HG02571 (cell line): Measurements from ENCODE around the gene CTSG.
"Not testable (repeated sequence)": the region's sequence is repeated elsewhere in the genome, so short reads cannot be mapped to it uniquely, and the experiment has no call there.

Experiments
- ATAC-seq: cut with Tn5 transposase; IDR thresholded peaks from one replicate; pipeline ENCODE4 v1.9.1; 2021; ENCODE audit warnings: mild to moderate bottlenecking, moderate library complexity; ENCODE audit not compliant: unreplicated experiment

CTSG gene

DNA sequence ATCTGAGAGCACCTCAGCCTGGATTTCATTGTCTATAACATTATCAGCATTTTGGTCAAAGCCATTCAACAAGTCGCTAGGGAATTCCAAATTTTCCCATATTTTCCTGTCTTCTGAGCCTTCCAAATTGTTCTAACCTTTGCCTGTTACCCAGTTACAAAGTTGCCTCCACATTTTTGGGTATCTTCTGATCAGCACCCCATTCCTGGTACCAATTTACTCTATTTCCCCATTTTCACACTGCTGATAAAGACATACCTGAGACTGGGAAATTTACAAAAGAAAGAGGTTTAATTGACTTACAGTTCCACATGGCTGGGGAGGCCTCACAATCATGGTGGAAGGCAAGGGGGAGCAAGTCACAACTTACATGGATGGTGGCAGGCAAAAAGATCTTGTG is 27.0 kb downstream of the CTSG start:
- not testable (repeated sequence) for ATAC-seq

DNA sequence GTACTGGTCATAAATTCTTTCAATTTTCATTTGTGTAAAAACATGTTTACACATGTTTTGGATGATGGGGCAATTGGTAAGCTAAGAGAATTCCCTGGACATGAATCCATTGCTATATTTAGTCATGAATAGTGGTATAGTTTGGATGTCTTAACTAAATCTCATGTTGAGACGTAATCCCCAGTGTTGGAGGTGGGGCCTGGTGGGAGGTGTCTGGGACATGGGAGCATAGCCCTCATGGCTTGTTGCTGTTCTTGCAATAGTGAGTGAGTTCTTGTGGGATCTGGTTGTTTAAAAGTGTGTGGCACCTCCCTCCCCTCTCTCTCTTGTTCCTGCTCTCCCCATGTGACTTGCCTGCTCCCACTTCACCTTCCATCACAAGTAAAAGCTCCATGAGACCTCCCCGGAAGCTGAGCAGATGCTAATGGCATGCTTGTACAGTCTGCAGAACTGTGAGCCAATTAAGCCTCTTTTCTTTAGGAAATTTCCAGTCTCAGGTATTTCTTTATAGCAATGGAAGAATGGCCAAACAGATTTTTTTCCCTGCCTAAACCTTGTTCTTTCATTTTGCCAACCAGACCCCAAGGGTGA is 33.6 kb downstream of the CTSG start:
- no peak for ATAC-seq

DNA sequence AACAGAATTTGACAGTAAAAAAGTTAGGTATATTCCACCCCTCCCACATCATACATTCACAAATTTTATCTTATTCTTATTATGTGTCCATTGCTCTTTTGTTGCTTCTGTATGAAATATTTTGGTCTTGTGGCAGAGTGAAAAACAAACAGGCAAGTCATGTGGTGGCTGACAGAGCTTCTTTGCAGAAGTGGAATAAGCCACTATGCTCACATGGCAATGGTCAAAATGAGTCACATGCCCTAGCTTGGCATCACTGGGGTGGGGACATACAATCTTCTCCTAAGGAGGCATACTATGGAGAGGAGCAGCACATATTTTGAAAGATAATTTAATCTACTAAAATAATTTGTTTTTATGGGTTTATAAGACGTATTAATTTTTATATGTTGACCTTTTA is 40.3 kb downstream of the CTSG start:
- ATAC-seq: no peak

DNA sequence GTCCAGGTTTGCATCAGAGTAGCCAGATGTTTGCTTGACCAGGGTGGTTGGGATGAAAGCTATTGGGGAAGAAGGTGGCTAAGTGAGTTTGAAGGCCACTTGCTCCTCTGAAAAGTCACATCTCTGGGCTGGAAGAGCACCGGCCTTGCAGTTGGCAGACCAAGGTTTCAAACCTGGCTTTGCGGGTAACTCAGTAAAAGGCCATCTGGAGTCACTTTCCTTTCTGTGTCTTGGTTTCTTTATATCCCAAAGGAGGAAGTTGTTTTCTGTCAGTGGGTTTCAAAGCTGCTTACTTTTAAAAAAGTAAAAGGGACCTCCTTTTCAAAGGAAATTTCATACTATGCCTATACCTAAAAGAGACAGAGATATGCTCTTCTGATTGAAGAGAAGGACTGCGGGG is 41.8 kb downstream of the CTSG start:
- ATAC-seq: no peak

DNA sequence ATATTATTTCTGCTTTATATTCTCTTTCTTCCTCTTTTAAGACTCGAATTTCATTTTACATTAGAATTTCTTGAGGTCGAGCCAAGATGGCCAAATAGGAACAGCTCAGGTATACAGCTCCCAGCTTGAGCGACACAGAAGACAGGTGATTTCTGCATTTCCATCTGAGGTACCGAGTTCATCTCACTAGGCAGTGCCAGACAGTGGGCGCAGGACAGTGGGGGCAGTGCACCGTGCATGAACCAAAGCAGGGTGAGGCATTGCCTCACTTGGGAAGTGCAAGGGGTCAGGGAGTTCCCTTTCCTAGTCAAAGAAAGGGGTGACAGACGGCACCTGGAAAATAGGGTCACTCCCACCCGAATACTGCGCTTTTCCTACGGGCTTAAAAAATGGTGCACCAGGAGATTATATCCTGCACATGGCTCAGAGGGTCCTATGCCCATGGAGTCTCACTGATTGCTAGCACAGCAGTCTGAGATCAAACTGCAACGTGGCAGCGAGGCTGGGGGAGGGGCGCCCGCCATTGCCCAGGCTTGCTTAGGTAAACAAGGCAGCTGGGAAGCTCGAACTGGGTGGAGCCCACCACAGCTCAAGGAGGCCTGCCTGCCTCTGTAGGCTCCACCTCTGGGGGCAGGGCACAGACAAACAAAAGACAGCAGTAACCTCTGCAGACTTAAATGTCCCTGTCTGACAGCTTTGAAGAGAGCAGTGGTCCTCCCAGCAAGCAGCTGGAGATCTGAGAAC is 50.0 kb downstream of the CTSG start:
- not testable (repeated sequence) for ATAC-seq
